Mesothelial cell of epicardium (in vitro differentiated cells): ENCODE results near the gene TOP1. TPM values are rescaled to one million over a fixed set of nuclear protein-coding genes. Genes with fewer than 3 reads are reported as not detected.

Source experiments
- DNase-seq, 2 experiments: peaks; one replicate each; pipeline ENCODE4 v3.0.0; 2021; ENCODE audit warnings: low spot score in 2 of 2; ENCODE audit not compliant: unreplicated experiment in 2 of 2
- H3K27ac Mint-ChIP-seq: 2 replicates; pipeline ENCODE4 v1.8.0; 2021; ENCODE audit warnings: mixed read lengths
- H3K27me3 Mint-ChIP-seq: 2 replicates; pipeline ENCODE4 v1.8.0; 2021; ENCODE audit warnings: low read depth, mixed read lengths
- H3K36me3 Mint-ChIP-seq: 2 replicates; pipeline ENCODE4 v1.8.0; 2021; ENCODE audit warnings: mixed read lengths
- H3K4me1 Mint-ChIP-seq: 2 replicates; pipeline ENCODE4 v1.8.0; 2021; ENCODE audit warnings: mixed read lengths
- H3K4me3 Mint-ChIP-seq: 2 replicates; pipeline ENCODE4 v1.8.0; 2021; ENCODE audit warnings: mild to moderate bottlenecking, moderate library complexity, mixed read lengths
- H3K9me3 Mint-ChIP-seq: 2 replicates; pipeline ENCODE4 v1.8.0; 2021; ENCODE audit warnings: mixed read lengths
- CTCF ChIP-seq: fragments of 200-600 bp; sonication (generic); IDR thresholded peaks from one replicate; pipeline ENCODE4 v1.5.0; 2021; ENCODE audit warnings: antibody characterized with exemption; ENCODE audit not compliant: unreplicated experiment
- total RNA-seq: library from RNA; stranded (reverse); gene quantifications from 3 replicates; pipeline ENCODE4 v1.2.1, GENCODE V29; 2021

TOP1 gene
- total RNA-seq, 1 donor from 2014 or later, result 76.7 TPM

GRCh38 chr20:41158082-41158625, 129.5 kb downstream of the TOP1 start:
- peaks cover 20% of the 10 kb centered on the region for H3K36me3 Mint-ChIP-seq
- no peaks in the 10 kb centered on the region for H3K27me3 Mint-ChIP-seq
- peaks cover 43% of the 10 kb centered on the region for H3K4me1 Mint-ChIP-seq
- no peak overlapping the region for H3K4me3 Mint-ChIP-seq
- no peak for TF ChIP-seq CTCF
- H3K27ac Mint-ChIP-seq, result peak overlapping the region; percentile 73
- H3K9me3 Mint-ChIP-seq, result no peaks in the 10 kb centered on the region
- no peak for DNase-seq

- Mint-ChIP-seq H3K4me1 (peaks cover 36% of the 10 kb centered on the region), H3K36me3 (peaks cover 33% of the 10 kb centered on the region), H3K27me3 (no peaks in the 10 kb centered on the region), H3K9me3 (no peaks in the 10 kb centered on the region), H3K4me3 (no peak overlapping the region), H3K27ac (peak overlapping the region; percentile 85)
- TF ChIP-seq CTCF, result no peak
- DNase-seq, result no peak
These were observed 130.9 kb downstream of the TOP1 start for GRCh38 chr20:41159547-41159946.

GRCh38 chr20:41160686-41161085, 132.1 kb downstream of the TOP1 start:
- DNase-seq, result no peak
- no peak for TF ChIP-seq CTCF
- no peak overlapping the region for H3K4me3 Mint-ChIP-seq
- H3K27me3 Mint-ChIP-seq, result no peaks in the 10 kb centered on the region
- no peaks in the 10 kb centered on the region for H3K9me3 Mint-ChIP-seq
- H3K36me3 Mint-ChIP-seq, result peaks cover 41% of the 10 kb centered on the region
- no peak overlapping the region for H3K27ac Mint-ChIP-seq
- peaks cover 36% of the 10 kb centered on the region for H3K4me1 Mint-ChIP-seq

GRCh38 chr20:41161886-41162285, 133.3 kb downstream of the TOP1 start:
- no peak for DNase-seq
- Mint-ChIP-seq H3K9me3 (no peaks in the 10 kb centered on the region), H3K36me3 (peaks cover 44% of the 10 kb centered on the region), H3K27me3 (no peaks in the 10 kb centered on the region), H3K4me1 (peaks cover 30% of the 10 kb centered on the region), H3K4me3 (no peak overlapping the region), H3K27ac (no peak overlapping the region)
- TF ChIP-seq CTCF, result no peak

- Mint-ChIP-seq H3K36me3 (peaks cover 49% of the 10 kb centered on the region), H3K9me3 (no peaks in the 10 kb centered on the region), H3K27ac (no peak overlapping the region), H3K27me3 (no peaks in the 10 kb centered on the region), H3K4me3 (no peak overlapping the region), H3K4me1 (peaks cover 25% of the 10 kb centered on the region)
- TF ChIP-seq CTCF, result no peak
- no peak for DNase-seq
These were observed 133.8 kb downstream of the TOP1 start for GRCh38 chr20:41162396-41162795.

GRCh38 chr20:41163821-41164220, 135.2 kb downstream of the TOP1 start:
- Mint-ChIP-seq H3K9me3 (no peaks in the 10 kb centered on the region), H3K4me3 (no peak overlapping the region), H3K36me3 (peaks cover 49% of the 10 kb centered on the region), H3K27ac (no peak overlapping the region), H3K27me3 (no peaks in the 10 kb centered on the region), H3K4me1 (peaks cover 11% of the 10 kb centered on the region)
- no peak for DNase-seq
- no peak for TF ChIP-seq CTCF
